GM21528 (cell line): ENCODE results near the gene SCART1.
"Not testable (repeated sequence)": the region's sequence is repeated elsewhere in the genome, so short reads cannot be mapped to it uniquely, and the experiment has no call there.

Experiments
- ATAC-seq: cut with Tn5 transposase; IDR thresholded peaks from one replicate; pipeline ENCODE4 v1.9.1; 2021; ENCODE audit warnings: mild to moderate bottlenecking, moderate library complexity; ENCODE audit not compliant: unreplicated experiment, low FRiP score

Gene SCART1

DNA sequence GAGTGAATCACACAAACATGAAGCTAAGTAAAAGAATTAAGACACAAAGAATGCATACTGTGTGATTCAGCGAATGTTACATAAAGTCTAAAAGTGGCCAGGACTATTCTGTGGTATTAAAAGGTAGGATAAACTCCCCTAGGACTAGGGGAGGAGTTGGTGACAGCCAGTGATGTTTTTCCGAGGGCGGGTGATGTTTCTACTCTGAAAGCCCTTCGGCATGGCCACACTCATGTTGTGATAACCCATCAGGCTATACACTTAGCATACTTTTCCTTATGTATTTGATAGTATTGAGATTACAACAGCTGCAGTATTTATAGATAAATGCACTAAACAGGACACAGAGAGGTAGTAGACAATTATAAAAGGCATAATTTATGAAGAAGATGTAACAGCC, 57.7 kb downstream of the SCART1 start:
- ATAC-seq = no peak

DNA sequence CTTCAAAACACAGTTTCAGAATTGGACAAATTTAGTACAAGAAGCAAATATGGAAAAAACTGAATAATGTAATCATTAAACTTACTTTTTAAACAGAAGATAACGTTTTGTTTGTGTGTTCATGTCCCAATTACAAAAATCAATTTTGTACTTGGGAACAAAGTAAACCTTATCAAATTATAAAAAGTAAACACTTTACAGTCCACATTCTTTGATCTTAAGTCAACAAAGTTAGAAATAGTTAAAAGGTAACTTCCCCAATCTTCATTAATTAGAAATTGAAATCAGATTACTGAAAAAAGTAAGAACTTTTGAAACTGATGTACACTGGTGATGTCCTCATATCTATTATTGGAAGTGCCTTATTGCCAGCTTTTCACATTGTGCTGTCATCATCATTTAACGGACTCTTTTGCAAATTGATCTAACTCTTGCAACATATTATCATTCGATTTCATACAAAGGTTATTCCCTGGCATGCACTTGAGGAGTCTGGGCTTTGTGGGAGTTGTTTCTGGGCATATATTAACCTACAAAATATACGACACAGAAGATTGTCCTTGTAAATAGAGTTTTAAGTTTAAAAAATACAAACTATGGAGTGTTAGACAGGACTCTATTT, 58.3 kb downstream of the SCART1 start:
- no peak for ATAC-seq

DNA sequence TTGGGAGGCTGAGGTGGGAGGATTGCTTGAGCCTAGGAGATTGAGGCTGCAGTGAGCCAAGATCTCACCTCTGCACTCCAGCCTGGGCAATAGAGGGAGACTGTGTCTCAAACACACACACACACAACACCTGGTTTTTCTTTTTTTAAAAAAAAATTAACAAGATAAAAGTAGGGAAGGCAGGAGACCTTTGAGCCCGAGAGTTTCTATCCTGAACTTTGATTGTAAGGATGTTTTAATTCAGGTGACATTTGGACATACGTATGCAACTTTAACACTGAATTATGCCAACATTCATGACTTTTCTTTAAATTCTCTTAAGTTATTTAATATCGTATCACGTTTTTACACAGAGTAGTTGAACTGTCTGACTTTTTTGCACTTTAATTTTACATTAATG, 61.7 kb downstream of the SCART1 start:
- no peak for ATAC-seq

DNA sequence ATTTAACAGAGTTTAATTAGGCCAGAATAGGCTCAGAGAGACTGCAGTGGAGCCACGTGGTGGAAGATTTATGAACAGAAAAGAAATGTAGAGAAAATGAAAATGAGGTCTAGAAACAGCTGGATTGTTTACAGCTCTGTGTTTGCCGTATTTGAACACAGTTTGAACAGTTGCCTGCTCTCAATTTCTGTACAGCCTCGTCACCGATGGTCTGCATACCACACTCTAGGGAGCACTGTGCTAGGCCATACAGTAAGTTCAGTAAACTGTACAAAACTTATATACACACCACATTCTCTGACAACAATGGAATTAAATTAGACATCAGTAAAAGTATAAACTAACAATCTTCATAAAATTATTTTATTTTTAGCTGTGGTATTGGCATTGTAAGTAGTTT, 62.3 kb downstream of the SCART1 start:
- ATAC-seq = no peak

DNA sequence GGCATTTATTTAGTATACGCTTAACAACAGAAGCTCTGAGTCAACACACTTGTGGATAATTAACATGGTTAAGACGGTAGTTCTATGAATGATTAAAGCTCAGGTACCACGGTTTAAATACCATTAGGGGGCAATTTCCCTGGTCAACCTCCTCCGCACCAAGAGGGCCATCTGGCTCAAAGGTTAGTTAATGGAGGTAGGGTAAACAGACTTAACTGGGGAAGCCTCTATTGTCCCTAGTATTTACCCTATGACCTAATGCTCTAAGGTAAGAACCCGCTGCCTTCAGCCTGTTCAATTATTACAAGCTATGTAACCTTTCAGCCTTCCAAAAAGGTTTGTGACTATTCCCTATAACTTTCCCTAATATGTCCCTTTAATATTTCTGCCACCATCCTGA, 64.8 kb downstream of the SCART1 start:
- not testable (repeated sequence) for ATAC-seq
